Measurements from ENCODE around the gene ZNF777.

The ZNF777 gene

DNA sequence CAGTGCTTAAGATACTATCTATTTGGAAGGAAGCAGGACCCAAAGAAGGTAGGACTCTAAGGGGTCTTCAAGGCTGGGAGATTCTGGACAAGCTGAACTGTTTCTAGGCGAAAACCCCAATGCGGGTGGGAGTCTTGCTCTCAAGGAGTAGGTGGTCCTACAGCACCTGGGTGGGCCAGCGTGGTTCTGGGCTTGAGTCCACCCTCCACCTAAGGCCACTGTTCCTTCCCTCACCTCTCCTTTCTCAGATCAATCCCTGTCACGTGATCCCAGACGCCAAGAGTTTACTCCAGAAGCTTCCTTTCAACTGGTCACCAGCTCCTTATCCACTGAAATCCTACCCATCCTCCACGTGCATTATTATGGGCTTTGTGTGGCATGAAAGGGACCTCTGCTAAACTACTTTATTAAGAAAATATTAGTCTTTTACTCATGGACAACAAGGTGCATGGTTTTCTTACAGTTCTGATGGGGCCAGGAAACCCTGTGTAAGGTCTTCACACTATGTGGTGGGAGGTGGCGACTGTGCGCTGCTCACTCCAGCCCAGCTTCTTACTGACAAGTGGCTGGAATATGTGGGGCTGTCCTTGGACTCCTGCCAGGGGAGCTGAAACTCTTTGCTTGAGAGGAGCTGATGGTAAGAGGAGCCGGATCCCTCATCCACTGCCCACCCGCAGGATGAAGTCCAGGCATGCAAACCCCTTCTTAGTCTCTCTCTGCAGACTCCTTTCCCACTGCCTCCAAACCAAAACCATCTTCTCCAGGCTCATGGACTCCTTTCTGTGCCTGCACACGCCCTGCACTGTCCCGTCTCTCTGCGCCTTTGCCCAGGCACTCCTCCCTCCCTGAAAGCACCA, 35.2 kb upstream of the ZNF777 start:
- TF ChIP-seq, protein P1, sequence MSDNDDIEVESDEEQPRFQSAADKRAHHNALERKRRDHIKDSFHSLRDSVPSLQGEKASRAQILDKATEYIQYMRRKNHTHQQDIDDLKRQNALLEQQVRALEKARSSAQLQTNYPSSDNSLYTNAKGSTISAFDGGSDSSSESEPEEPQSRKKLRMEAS (IDR thresholded peaks at IDR 0.05): no peak
- TF ChIP-seq YY1 (IDR thresholded peaks at IDR 0.05; ENCODE audit: low read depth): no peak
- TF ChIP-seq, protein P2, sequence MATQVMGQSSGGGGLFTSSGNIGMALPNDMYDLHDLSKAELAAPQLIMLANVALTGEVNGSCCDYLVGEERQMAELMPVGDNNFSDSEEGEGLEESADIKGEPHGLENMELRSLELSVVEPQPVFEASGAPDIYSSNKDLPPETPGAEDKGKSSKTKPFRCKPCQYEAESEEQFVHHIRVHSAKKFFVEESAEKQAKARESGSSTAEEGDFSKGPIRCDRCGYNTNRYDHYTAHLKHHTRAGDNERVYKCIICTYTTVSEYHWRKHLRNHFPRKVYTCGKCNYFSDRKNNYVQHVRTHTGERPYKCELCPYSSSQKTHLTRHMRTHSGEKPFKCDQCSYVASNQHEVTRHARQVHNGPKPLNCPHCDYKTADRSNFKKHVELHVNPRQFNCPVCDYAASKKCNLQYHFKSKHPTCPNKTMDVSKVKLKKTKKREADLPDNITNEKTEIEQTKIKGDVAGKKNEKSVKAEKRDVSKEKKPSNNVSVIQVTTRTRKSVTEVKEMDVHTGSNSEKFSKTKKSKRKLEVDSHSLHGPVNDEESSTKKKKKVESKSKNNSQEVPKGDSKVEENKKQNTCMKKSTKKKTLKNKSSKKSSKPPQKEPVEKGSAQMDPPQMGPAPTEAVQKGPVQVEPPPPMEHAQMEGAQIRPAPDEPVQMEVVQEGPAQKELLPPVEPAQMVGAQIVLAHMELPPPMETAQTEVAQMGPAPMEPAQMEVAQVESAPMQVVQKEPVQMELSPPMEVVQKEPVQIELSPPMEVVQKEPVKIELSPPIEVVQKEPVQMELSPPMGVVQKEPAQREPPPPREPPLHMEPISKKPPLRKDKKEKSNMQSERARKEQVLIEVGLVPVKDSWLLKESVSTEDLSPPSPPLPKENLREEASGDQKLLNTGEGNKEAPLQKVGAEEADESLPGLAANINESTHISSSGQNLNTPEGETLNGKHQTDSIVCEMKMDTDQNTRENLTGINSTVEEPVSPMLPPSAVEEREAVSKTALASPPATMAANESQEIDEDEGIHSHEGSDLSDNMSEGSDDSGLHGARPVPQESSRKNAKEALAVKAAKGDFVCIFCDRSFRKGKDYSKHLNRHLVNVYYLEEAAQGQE (IDR thresholded peaks at IDR 0.05; ENCODE audit: low read depth): no peak

DNA sequence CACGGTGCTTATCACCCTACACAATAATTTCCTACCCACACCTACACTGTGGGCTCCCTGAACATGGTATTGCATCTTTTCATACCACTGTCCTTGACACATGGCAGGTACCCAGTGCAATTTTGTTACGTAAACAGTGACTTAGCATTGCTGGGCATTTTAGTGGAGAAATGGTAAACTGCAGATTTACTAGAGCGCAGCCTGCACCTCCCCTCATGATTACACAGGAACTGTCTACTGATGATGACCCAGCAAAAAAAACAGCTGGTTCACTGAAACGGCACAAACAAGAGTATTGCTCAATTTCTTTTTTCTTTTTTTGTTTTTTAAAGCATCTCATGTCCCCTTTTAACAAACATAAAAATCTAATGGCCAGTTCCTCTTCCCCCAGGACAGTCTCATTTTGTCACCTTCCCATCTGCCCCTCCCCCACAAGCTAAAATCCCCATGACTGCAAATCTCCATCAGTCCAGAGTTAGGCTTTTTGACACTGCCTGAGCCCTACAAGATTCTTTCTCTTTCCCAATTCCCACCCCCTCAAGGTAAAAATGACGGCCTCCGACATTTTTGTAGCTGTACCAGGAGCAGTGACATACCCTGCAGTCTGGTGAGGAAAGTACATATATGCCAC, 34.0 kb upstream of the ZNF777 start:
- TF ChIP-seq TCF12 (IDR thresholded peaks at IDR 0.05; ENCODE audit: low read depth): no peak
- no peak for TF ChIP-seq EGR1 (IDR thresholded peaks at IDR 0.05)
- no peak for TF ChIP-seq FOXM1 (IDR thresholded peaks at IDR 0.05; ENCODE audit: borderline replicate concordance, low read depth)
- TF ChIP-seq TEAD4 (IDR thresholded peaks at IDR 0.05): no peak
- TF ChIP-seq EP300 (IDR thresholded peaks at IDR 0.05; ENCODE audit: borderline replicate concordance): no peak
- TF ChIP-seq YY1 (IDR thresholded peaks at IDR 0.05; ENCODE audit: low read depth): no peak
- no peak for TF ChIP-seq CEBPB (IDR thresholded peaks at IDR 0.05)
- no peak for TF ChIP-seq TAF1 (IDR thresholded peaks at IDR 0.05; ENCODE audit: low read depth)
- no peak for TF ChIP-seq USF1 (IDR thresholded peaks at IDR 0.05)
- TF ChIP-seq, protein P1 (IDR thresholded peaks at IDR 0.05): no peak
- TF ChIP-seq, protein P2 (IDR thresholded peaks at IDR 0.05; ENCODE audit: low read depth): no peak
- TF ChIP-seq RAD21 (IDR thresholded peaks at IDR 0.05; ENCODE audit: low read depth): no peak
- TF ChIP-seq ZBTB7A (IDR thresholded peaks at IDR 0.05; ENCODE audit: low read depth): no peak
- TF ChIP-seq NFIC (IDR thresholded peaks at IDR 0.05): no peak
- TF ChIP-seq CREB1 (IDR thresholded peaks at IDR 0.05; ENCODE audit: low read depth): no peak

DNA sequence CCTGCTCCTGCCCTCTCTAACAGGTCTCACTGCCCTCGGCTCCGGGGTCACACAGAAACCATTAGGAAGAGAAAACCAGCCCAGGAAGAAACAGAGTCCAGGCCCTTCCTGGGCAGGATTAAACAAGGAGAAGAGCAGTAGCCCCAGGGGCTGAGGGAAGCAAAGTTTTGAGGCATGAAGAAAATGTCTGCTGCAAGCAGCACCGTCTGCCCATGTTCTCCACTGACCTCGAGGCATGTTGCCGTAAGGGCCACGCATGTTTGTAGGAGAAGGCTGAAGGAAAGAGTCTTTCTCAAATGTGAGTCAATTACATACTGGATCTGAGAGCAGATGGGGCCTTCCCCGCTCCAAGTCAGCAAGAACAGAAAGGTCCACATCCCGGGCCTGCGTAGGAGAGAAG, 32.5 kb upstream of the ZNF777 start:
- no peak for TF ChIP-seq EP300 (IDR thresholded peaks at IDR 0.05; ENCODE audit: borderline replicate concordance)
- TF ChIP-seq CEBPB (IDR thresholded peaks at IDR 0.05): no peak
- no peak for TF ChIP-seq NFIC (IDR thresholded peaks at IDR 0.05)
- TF ChIP-seq CREB1 (IDR thresholded peaks at IDR 0.05; ENCODE audit: low read depth): no peak
- TF ChIP-seq FOXM1 (IDR thresholded peaks at IDR 0.05; ENCODE audit: borderline replicate concordance, low read depth): no peak
- TF ChIP-seq, protein P2 (IDR thresholded peaks at IDR 0.05; ENCODE audit: low read depth): no peak
- no peak for TF ChIP-seq YY1 (IDR thresholded peaks at IDR 0.05; ENCODE audit: low read depth)
- TF ChIP-seq ZBTB7A (IDR thresholded peaks at IDR 0.05; ENCODE audit: low read depth): no peak
- TF ChIP-seq, protein P1 (IDR thresholded peaks at IDR 0.05): no peak
- TF ChIP-seq TCF12 (IDR thresholded peaks at IDR 0.05; ENCODE audit: low read depth): no peak
- TF ChIP-seq RAD21 (IDR thresholded peaks at IDR 0.05; ENCODE audit: low read depth): no peak
- no peak for TF ChIP-seq TEAD4 (IDR thresholded peaks at IDR 0.05)

GRCh38 chr7:149490083-149490760, 29.4 kb upstream of the ZNF777 start:
- no peak for TF ChIP-seq USF1 (IDR thresholded peaks at IDR 0.05)
- no peak for TF ChIP-seq ZBTB7A (IDR thresholded peaks at IDR 0.05; ENCODE audit: low read depth)
- TF ChIP-seq RAD21 (IDR thresholded peaks at IDR 0.05; ENCODE audit: low read depth): no peak
- TF ChIP-seq NFIC (IDR thresholded peaks at IDR 0.05): no peak
- no peak for TF ChIP-seq TAF1 (IDR thresholded peaks at IDR 0.05; ENCODE audit: low read depth)
- no peak for TF ChIP-seq EP300 (IDR thresholded peaks at IDR 0.05; ENCODE audit: borderline replicate concordance)
